SIG-M5 treated with dmso at 0.1 percent for 504 hours (cell line): ENCODE data around the gene CHD2.
"Not testable (repeated sequence)": the region's sequence is repeated elsewhere in the genome, so short reads cannot be mapped to it uniquely, and the experiment has no call there.

ENCODE experiments used
- DNase-seq: peaks from one replicate; lab custom pipeline; 2025; ENCODE audit not compliant: unreplicated experiment; lab: John Stamatoyannopoulos, UW

The CHD2 gene

DNA sequence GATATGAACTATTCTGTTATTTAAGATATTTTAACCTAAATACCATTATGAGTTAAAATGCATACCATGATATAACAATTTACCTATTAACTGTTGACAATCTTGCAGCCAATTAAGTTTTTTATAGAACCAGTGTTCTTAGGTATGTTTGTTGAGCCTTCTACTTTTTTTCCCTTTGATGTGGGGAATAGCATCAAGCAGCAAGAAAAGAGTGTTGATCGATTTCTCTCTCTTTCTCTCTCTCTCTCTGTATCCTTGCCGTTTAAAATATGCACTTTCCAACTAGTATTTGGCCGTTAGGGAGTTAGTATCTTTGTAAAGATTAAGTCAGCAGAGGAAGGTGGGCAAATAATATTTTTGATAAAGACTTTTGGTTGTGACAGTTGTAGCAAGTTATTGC, 5.9 kb downstream of the CHD2 start:
- no peak for DNase-seq

DNA sequence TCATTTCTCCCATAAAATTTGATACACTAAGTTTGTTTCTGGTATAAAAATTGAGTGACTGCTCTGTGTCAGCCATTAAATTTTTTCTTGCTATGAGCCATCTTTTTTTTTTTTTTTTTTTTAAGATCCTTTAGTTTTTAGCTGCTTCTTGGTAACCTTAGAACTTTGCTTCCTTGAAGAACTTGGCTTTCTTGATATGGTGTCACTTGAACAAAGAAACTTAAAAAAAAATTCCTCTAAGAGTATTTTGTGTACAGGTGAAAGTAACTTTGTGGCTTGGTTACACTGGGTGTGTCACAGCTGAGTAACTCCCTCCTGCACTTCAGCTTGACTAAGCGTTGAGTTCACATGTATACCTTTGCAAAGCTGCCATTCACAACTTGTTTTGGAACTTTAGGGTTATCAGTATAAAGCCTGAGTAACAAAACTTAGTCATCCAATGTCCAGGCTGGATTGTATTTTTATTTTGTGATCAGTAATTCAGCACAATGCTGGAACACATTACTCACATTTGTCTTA, 6.5 kb downstream of the CHD2 start:
- no peak for DNase-seq

DNA sequence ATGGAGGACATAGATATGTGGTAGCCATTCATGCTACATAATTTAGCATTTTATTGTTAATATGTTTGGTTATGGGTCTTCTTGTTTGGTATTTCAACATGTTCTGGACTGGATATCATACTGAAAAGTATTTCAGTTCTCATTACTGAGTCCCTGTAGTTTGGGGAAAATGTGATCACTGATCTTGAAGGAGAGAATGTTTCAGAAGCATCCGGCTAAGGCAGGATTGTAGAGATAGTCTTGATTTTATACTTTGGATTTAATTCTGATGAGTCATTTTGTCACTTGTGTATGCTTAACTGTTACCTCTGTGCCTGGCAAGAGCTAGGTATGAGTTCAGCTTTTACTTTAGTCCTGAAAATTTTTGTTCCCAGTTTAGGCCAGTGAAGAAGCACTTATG, 7.1 kb downstream of the CHD2 start:
- no peak for DNase-seq

DNA sequence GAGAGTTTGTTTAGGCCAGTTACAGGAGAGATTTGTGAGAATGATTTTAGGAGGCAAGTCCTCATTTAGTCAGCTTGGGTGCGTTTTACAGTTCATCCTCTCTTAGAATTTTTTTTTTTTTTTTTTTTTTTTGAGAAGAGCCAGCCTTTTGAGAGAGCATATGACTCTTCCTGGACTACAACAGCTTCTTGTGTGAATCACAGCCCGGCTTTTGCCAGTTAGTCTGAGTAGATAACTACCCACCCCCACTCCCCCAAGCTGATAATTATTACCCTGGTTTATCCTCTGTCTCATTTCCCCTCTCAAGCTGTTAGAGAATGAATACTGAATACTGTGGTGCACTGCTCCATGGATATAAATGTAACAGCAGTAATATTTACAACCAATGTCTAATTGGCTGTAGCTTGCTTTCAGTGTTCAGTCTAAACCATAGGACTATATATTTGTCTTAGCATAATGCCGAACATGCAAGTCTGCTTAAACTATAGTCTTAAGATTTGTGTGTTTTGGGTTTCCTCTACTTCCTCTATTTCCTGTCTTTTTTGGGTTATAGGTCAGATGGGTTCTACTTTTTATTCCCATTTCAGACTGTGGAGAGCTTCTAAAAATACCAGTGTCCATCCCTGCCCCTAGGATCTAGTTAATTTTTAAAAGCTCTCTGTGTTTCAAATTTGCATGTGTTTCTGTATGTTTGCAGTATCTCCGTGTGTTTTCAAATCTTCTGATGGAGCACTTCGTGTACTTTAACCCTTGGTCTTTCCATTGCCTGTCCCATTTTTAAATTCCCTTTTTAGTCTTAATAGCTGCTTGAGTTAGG, 8.0 kb downstream of the CHD2 start:
- DNase-seq = no peak

DNA sequence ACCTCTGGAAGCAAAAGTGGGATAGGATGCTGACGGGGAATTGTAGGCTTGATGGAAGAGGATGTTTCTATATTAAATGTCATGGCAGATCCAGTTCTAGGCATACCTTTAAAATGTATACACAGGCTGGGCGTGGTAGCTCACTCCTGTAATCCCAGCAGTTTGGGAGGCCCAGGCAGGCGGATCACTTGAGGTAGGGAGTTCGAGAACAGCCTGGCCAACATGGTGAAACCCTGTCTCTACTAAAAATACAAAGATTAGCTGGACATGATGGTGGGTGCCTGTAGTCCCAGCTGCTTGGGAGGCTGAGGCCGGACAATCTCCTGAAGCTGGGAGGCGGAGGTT, 8.6 kb downstream of the CHD2 start:
- no peak for DNase-seq

DNA sequence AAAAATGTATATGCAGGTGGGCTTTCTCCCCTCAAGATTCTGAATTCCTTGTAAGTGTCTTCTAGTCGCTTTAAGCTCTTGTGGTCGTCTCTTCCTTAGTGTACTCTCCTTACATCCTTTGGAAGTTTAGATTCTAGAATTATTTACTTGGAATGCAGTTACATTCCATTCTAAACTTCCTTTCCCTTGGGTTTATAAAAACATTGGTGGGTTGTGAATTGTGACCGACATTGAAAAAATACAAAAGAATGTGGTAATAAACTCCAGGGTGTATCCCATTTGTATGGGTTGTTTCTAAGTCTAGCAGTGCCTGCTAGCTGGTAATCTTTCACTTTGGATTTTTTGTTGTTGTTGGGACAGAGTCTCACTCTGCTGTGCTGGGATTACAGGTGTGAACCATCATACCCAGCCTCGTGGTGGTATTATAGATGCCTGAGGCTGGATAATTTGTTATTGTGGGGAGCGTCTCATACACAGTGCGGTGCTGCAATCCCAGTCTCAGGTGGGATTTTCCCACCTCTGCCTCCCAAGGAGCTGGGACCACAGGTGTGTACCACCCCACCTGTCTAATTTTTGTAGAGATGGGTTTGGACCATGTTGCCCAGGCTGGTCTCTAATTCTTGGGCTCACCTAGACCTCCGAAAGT, 9.1 kb downstream of the CHD2 start:
- no peak for DNase-seq

DNA sequence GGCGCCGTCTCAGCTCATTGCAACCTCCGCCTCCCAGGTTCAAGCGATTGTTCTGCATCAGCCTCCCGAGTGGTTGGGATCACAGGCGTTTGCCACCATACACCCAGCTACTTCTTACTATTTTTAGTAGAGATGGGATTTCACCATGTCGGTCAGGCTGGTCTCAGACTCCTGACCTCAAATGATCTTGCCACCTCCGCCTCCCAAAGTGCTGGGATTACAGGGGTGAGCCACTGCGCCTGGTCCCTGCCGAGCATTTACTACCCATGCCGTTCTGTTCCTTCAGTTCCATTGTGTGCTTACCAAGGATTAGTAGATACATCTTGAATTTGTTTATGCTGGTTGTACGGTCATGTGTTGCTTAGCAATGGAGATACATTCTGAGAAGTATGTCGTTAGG, 10.3 kb downstream of the CHD2 start:
- no peak for DNase-seq

DNA sequence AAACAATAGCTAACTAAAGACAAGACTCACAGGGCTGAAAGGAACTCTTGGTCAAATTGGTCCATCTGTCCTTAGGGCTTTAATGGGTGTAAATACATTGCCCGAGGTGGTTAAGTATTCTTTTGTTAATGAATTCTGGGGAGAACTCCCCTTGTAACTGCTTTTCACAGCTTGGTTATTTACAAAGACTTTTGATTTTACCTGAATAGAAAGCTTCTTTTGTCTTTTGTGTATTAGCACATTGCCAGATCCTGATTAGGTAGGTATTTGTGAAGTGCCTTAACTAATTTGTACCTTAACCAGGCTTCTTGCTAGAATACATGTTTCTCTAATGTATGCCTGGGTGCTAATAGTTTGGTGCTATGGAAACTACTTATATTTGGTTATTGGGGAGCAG, 14.0 kb downstream of the CHD2 start:
- no peak for DNase-seq

DNA sequence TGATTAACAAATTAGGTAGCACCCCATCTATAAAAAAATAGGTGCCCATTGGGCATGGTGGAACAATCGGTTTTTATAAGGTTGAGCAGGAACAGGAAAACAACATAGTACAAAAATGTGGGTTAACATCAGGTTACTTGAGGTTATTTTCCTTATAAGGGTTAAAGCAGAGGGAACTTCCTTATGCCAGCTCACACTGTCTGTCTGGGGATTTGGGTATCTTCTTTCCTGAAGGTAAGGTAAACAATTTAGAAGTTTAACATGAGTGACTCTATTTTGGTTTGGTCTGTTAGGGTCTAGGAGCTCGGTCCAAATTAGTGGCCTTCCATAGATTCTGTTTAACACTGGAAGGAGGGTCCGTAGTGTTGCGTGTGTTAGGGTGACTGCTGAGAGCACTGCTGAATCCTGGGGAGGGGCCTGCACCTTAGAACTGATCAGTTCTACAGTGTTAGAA, 14.7 kb downstream of the CHD2 start:
- DNase-seq = peak; percentile 45

DNA sequence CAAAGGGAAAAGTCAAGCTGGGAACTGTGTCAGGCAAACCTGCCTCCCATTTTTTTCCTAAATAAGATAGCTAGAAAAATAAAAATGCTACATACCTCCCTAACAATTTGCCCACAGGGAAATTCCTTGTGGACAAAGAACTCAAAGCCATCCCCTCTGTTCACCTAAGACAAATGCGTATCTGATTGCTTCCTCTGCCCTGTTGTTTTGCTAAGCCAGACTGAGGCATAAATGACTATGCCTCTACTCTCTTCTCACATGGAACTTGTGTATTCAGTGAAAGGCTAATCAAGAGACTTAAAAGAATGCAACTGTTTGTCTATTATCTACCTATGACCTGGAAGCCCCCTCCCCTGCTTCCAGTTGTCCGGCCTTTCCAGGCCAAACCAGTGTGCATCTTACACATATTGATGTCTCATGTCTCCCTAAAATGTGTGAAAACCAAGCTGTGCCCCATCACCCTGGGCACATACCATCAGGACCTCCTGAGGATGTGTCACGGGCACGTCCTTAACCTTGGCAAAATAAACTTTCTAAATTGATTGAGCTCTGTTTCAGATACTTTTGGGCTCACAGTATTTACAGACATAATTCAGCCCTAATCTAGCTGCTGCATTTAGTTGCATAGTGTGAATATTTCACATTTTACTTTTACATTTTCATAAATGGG, 15.8 kb downstream of the CHD2 start:
- no peak for DNase-seq

DNA sequence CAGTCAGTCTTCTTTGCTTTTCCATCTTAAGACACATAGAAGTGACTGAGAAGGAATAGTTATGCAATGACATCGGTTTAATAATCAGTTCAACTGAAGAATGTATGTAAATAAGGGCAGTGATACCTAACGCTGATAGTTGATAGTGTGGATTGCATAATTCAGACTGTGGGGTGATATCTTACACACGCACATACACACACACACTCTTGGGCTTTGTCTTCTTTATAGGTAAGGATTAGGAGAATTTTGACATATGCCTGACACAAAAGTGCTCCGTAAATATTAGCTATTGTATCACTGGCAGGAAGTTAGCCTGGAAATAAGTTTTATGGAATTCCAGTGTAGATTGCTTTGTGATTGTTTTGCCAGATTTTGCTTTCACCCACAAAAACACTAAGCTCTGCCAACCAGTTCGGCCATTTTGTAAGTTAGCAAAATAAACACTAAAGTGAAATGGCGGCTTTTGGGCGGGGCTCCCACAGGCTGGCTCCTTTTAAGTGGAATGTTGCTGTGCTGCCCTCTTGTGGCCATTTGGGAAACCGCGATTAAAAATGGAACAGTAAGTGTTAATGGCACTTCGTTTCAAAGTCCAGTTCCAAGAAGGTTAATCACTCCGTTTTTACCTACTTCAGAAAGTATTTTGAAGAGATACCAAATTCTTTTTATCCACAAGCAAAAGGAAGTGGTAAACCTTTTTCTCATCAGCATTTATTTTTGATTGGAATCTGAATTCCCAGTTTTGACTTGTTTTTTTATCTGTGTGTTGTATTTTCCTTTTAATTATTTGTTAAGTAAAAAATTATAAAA, 17.7 kb downstream of the CHD2 start:
- DNase-seq = peak; percentile 86

DNA sequence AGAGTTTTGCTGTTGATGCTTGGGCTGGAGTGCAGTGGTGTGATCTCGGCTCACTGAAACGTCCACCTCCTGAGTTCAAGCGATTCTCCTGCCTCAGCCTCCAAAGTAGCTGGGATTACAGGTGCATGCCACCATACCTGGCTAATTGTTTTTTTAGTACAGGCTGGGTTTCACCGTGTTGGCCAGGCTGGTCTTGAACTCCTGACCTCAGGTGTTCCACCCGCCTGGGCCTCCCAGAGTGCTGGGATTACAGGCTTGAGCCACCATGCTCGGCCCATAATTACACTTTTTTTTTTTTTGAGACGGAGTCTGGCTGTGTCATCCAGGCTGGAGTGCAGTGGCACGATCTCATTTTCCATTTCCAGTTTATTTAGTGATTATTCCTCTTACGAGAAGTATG, 18.8 kb downstream of the CHD2 start:
- DNase-seq = not testable (repeated sequence)

DNA sequence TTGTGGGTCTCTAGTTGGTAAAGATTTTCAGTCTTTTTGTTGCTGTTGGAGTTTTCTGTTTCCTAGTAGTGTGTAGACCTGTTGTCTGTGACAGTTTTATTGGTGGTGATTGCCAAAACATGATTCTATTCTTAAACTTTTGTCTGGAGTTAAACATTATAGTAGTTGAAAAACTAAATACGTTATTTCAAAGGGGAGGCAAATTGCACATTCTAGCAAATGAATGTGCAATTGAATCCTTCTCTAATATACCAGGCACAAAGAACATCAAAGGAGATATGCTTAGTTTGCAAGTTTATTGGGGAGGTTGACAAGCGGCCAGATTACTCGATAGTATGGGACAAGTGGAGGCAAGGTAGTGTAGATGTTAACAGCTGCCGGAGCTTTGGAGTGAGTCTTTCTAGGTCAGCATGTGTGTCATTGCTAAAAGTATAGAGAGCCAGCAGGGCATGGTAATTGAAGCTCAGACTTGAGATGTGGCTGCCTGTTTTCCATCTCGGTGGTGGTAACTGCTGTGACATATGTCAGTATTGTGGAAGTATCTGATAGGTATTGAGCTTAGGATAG, 20.6 kb downstream of the CHD2 start:
- no peak for DNase-seq

DNA sequence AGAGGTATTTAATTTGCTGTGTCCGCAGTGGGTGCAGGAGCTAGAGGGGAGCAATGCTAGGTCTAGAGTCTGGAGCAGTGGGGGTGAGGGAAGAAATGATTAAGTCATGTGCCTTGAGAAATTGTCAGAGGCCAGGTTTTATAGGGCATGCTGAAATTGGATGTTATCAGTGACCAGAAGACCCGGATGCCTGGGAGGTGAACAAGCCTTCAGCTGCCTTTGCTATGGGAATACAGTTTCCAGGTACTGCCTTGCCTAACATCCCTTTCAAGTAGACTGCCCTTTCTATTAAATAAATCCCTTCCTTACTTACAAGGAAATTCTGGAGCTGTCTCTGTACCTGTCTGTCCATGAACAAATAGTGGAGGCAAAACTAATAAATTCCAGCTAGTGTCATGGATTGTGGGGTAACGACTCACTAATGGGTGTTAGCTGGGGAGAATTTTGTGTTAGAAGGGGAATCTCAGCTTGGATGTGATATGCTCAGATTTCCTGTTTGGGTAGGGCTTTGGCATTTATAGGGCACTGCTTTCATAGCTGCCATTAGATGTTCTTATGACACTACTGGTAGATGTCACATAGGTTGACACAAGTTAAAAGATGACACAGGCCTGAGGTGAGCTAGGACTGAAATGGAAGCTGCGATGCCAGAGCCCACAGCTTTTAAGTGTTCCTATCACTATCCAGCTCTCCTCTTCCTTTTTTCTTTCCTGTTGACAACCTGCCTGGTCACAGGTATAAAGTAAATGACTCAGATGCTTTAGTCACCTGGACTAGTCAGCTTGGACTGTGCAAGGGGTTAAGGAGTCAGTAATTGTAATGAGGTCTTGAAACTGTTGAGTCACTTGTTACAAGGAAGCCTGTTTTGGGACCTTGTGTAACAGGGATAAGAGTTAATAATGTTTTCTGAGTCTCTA, 21.3 kb downstream of the CHD2 start:
- DNase-seq = peak; percentile 49

DNA sequence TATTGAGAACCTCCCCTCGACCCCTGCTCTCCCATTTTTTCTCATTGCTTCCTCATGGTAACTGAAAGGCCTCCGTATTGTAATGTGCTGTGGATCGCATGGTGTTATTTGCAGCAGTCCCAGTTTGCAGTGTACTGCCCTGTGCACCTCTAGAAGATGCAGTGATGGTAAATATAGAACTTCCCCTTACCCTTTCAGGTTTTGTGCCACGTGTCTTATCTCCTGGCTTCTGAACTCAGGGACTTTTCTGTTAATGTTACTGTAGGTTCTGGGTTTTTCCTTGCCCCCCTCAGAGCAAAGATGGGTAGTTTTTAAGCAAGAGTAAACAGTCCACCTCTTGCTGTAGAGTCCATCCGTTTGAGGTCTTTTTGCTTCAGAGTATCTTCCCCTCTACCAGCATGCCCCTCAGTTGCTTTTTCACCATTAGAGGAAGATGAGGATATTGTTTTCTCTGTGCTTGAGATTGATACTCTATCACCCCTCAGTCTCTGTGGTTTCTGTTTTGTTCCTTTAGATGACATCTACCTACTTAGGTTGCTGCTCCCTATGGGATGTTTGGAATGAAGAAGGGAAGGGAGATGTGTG, 22.4 kb downstream of the CHD2 start:
- no peak for DNase-seq

DNA sequence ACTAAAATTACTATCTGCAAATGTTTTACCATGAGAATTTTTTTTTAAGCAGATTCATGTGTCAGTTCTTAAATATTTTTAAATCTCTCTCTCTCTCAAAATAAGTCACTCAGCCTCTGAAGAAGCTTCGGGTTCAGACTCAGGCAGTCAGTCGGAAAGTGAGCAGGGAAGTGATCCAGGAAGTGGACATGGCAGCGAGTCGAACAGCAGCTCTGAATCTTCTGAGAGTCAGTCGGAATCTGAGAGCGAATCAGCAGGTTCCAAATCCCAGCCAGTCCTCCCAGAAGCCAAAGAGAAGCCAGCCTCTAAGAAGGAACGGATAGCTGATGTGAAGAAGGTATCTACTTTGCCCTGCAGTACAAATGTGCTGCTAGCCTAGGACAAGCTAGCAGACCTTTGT, 24.1 kb downstream of the CHD2 start:
- DNase-seq = no peak

DNA sequence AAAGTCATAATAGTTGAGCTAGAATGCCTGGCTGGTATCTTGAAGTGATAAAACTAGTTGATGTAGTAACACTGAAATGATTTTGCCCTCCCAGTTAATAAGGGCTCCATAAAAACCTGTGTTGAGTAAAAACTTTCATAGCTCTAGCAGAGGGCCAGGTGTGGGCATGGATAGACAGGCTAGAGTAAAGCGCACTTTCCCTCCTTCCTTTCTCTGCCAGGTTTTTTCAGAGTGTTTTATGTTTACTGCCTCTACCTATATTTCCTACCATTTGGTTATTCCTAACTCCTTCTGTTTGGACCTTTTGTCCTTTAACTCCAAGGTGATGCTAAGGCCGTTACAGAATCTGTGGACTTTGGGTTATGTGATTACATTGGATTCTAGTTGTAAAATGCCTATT, 25.3 kb downstream of the CHD2 start:
- no peak for DNase-seq

DNA sequence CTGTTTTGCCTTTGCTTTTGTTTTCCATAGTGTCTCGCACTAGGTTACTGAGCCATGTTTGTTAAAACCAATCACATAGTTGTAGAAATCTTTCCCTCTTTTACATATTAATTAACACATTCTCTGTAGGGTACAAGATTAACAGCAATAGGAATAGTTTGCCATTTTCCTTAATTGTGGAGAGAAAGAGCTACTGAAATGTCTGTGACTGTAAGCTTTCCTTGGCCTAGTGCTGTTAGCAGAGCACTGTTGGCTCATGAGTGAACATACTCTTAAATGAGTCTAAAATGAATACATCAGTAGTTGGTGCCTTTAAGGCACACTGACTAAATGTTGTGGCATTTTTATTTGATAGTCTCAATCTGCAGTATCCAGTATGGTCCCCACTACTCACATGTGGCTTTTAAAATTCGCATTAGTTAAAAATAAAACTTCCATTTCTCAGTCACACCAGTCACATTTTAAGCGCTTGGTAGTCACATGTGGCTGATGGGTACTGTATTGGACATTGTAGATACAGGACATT, 28.2 kb downstream of the CHD2 start:
- no peak for DNase-seq

DNA sequence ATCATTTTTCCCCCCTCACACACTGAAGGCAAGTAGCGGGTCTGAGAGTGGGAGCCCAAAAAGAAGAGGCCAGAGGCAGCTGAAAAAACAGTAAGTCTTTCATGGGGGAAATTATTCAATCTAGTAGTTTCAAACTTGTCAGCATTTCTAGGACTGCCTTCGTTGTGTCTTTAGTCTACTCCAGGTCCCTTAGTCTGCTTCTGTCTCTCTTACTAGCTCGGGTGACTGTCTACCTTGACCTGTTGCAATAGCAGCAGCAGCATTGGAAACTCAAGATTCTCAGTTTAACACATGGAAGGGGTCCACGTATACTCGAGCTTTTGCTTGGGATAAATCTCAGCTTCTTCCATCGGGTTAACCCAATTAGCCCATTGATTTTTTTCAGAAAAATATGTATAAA, 28.9 kb downstream of the CHD2 start:
- DNase-seq = no peak
